Stromal cell of bone marrow (primary cell): ENCODE measurements around the gene ACTA1.
"Not testable (repeated sequence)": the region's sequence is repeated elsewhere in the genome, so short reads cannot be mapped to it uniquely, and the experiment has no call there.

Experiments
- DNase-seq: peaks from one replicate; pipeline ENCODE4 v3.0.0-alpha.2; 2012; ENCODE audit warnings: low read depth

The ACTA1 gene

DNA sequence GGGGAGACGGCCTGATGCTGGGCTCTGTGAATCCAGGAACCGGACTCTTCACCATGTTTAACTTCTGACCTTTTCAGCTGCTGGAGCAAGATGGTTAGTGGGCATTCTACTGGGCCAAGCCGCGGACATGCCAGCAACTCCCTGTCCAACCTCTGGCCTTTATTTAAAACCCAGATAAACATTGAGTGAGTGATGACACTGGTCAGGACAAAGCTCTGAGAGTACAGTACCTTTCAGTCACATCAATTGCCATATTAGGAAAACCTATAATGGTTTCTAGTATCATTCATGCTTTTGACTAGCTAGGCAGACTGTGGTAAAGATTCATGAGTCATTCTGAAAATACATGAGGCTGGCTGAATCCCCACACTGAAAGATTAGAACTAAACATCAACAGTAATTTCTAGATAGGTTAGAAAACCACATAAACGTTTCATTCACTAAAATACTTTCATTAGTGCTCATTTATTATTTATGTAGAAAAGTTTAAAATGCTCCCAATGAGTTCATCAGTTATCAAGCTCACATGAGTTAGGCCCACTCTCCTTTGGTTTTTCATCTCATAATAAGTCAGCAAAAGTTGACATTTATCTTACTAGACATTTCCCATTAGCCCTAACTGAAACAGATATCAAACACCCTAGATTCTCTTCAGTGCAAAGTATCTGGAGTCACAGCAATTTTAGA, 7.1 kb upstream of the ACTA1 start:
- peak; percentile 54 for DNase-seq

DNA sequence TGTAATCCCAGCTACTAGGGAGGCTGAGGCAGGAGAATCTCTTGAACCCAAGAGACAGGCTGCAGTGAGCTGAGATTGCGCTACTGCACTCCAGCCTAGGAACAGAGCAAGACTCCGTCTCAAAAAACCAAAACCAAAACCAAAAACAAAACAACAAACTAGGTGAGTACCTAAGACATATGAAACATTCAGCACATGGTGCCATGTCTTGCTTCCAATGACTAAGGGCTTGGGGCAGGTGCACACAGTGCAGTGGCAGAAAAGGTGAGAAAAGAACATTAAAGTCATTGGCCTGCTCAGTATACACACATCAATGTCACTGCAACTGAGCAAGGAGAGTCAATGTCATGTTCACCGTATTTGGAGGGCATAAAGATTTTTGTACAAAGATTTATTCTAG, 4.1 kb upstream of the ACTA1 start:
- DNase-seq, result no peak

DNA sequence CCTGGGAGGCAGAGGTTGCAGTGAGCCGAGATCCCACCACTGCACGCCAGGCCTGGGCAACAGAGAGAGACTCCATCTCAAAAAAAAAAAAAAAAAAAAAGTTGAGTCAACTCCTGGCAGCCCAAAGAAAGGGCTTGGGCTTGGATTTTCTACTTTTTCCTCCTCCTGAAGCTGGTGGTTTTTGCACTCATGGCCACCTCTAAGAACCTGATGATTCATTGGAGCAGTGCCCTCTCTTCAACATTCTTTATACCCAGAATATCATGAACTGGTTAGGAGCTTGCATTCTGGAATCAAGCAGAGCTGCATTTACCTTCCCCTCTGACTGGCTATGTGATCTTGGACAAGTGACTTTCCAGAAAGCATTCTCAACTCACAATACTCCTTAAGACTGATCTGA, 3.5 kb upstream of the ACTA1 start:
- peak; percentile 34 for DNase-seq

DNA sequence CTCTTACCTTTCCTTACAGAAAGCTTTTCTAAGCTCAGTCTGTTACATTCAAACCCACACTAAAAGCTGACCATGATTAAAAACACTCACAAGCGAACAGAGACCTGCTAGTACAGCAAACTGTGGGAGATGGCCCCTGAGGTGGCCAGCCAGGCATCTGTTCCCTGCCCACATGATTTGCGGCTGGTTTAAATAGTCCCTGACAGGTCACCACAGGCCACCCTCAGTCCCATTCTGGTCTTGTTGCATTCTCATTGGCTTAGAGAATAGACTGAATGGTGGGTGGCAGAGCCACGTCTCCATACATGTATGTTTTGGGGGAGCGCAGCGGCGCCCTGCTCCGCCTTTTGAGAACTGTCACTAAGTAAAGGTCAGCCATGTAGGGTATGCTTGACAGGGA, 2.3 kb upstream of the ACTA1 start:
- DNase-seq, result no peak

DNA sequence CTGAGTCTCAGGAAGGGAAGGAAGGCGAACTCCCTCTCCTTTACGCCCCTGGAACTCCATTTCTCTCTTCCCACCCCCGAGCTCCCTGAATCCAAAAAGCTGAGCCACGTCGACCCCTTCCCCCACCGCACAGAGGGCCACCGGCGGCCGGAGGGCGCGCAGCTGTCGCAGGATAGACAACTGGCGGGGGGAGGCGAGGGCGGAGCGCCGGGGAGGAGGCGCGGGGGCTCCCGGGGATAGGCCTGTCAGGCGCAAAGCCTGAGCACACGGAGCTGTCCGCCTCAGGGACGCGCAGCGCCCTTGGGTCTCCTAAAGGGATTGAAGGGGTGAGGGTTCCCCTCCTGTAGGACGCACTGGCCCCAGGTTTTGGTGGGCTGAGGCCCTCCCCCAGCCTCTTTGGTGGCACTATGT, 752 bp upstream of the ACTA1 start:
- DNase-seq, result no peak

DNA sequence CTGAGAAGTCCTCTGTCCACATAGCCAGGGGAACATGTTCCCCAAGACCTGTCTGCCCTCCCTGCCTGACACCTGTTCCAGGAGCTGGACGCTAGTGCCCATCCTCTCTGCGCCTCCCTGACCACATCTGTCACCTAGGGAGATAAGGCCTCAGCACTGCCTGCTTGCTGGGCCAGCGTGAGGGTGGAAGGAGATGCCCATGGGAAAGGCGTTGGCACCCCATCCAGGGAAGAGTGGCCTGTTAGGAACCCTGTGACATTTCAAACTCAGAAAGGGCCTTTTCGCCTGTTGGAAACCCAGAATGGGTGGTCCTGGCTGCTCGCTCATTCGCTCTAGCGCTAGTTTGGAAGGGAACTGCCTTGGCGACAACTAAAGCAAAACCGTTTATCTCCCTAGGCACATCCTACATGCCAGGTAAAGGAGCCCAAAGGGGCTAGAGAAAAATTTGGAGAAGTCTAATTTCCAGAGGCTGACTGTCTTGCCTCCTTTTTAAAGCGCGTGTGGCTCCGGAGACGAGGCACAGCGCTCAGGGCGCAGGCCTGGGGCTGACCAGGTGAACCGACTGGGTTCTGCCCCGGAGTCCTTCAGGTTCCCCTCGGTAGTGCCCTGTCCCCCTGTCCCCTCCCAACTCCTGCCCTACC, 410 bp downstream of the ACTA1 start:
- no peak for DNase-seq

DNA sequence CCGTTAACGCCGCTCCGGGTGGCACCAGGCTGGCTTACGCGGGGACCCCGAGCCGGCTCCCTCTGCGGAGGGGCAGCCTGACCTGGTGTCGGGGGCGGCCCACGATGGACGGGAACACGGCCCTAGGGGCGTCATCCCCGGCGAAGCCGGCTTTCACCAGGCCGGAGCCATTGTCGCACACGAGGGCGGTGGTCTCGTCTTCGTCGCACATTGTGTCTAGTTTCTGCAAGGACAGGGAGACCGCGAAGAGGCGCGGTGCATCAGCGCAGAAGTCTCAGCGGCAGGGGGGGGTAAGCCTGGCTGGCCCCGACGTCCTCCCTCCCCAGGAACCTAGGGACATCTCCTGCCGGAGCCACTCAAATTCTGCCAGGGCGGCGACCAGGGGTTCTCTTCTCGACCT, 989 bp downstream of the ACTA1 start:
- no peak for DNase-seq

DNA sequence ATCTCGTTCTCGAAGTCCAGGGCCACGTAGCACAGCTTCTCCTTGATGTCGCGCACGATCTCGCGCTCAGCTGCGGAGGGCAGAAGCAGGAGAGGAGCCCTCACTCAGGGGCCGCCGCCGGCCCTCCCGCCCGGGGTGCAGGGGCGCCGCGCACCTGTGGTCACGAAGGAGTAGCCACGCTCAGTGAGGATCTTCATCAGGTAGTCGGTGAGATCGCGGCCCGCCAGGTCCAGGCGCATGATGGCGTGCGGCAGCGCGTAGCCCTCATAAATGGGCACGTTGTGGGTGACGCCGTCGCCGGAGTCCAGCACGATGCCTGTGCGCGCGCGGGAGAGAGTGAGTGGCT, 1.8 kb downstream of the ACTA1 start:
- DNase-seq, result no peak

DNA sequence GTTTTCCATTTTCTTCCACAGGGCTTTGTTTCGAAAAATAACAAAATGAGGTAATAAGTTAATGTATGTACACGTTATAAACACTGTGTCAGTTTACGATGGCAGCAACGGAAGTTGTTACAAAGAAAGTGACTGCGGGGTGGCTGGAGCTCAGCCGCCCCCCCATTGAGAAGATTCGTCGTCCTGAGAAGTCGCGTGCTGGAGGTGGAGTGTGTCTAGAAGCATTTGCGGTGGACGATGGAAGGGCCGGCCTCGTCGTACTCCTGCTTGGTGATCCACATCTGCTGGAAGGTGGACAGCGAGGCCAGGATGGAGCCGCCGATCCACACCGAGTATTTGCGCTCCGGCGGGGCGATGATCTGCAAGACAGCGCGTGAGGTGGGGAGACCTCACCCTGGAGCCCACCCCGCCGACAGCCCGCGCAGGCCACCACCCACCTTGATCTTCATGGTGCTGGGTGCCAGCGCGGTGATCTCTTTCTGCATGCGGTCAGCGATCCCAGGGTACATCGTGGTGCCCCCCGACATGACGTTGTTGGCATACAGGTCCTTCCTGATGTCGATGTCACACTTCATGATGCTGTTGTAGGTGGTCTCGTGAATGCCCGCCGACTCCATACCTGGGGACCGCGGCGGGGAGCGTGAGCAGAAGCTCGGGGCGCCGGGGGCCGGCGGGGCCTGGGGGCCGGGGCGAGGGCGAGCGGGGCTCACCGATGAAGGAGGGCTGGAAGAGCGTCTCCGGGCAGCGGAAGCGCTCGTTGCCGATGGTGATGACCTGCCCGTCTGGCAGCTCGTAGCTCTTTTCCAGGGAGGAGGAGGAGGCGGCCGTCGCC, 2.4 kb downstream of the ACTA1 start:
- no peak for DNase-seq

DNA sequence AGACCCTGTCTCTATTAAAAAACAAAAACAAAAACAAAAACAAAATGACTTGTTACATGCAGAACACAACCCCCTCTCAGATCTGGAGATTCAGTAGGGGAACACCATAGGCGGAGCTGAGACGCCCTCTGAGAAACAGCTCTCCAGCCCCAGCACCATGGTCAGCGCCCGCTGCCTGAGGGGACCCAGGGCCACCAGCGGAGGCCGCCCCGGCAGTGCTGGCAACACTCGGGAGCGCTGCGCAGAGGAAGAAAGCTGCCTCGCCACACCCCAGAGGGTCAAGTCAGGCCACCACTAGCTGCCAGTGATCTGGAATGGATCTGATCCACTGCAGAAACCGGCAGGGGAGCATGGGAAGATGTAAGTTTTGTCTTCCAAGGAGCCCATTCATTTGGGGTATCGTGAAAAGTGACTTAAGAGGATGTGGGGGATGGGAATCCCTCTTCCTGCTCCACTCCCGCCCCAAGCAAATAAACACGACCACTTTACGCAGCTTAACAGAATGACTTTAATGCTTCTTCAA, 3.1 kb downstream of the ACTA1 start:
- DNase-seq, result peak; percentile 18

DNA sequence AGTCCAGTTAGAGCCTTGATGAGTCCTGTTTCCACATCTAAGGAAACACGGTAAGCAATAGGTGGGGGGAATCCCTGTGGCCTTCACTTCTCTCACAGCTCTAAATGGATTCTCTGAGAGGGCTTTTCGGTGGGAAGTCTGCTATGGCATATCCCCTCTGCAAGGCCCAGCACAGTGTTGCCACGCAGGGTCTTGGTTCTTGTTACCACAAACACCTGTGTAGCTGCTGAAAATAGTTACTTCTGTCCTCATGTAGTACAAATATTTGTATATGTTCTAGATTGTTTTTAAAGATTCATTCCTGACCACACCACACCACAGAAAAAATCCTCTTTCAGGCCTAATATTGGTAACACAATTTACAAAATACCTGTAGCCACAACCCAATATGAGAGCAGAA, 5.6 kb downstream of the ACTA1 start:
- DNase-seq, result no peak

DNA sequence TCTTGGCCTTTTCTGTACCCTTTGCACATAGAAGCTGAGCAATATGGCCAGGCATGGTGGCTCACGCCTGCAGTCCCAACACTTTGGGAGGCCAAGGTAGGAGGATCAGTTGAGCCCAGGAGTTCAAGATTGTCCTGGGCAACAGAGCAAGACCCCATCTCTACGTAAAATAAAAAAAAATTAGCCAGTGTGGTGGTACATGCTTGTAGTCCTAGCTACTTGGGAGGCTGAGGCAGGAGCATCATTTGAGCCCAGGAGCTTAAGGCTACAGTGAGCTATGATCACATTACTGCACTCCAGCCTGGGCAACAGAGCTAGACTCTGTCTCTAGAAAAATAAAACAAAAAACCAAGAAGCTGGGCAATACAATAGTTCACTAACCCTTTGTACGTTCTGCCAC, 6.3 kb downstream of the ACTA1 start:
- no peak for DNase-seq

DNA sequence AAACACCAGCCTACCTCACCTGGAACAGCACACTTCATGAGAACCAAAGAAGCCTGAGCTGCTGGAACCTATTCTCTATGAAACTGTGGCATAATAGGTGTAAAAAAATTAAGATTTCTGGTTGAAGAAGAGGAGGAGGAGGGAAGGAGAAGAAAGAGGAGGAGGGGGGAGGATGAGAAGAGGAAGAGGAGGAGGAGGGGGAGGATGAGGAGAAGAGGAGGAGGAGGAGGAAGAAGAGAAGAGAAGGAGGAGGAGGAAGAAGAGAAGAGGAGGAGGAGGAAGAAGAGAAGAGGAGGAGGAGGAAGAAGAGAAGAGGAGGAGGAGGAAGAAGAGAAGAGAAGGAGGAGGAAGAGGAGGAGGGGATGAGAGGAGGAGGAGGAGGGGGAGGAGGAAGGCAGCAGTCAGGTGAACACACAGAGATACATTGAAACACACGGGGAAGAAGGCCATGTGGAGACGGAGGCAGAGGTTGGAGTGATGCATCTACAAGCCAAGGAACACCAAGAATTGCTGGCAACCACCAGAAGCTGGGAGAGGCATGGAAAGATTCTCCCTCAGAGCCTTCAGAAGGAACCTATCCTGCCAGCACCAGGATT, 8.2 kb downstream of the ACTA1 start:
- no peak for DNase-seq

DNA sequence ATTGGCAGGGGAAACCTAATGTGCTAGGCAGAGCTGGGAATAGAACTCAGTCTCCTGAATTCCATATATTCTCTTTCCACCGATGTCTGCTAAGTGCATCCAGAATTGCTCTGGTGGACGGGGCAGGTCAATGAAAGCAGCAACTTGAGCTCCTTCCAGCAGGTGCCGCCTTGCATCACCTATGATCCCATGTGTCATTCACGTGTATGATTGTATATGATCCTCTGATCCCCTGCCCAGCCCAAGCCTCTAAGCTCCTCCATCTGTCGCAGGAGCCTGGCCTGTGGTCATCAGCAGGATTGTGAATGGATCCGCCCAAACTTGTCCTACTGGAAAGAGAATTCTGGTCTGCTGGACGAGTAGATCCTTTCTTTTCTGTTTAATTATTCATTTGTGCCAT, 13.1 kb downstream of the ACTA1 start:
- no peak for DNase-seq

DNA sequence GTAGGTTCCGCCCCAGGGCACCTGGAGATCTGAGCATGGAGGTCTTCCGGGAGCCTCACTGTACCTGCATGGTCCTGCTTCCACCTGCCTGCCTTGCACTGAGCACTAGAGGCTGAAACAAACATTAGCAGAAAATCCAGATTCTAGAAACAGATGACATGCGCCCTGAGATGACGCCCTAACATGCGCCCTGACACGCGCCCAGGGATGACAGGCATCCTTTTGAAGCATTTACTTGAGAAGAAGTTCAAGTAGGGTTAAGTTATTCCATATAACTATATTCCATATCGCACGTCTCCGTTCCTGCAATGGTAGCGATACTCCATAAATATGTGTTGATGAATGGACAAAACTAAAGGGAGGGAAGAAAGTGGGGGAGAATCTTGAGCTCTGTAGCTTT, 13.7 kb downstream of the ACTA1 start:
- DNase-seq, result no peak

DNA sequence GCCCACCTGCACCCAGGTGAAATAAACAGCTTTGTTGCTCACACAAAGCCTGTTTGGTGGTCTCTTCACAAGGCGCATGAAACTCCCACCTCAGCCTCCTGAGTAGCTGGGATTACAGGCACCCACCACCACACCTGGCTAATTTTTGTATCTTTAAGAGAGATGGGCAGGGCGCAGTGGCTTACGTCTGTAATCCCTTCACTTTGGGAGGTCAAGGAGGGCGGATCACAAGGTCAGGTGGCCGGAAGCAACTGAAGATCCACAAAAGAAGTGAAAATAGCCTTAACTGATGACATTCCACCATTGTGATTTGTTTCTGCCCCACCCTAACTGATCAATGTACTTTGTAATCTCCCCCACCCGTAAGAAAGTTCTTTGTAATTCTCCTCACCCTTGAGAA, 15.3 kb downstream of the ACTA1 start:
- DNase-seq, result not testable (repeated sequence)

DNA sequence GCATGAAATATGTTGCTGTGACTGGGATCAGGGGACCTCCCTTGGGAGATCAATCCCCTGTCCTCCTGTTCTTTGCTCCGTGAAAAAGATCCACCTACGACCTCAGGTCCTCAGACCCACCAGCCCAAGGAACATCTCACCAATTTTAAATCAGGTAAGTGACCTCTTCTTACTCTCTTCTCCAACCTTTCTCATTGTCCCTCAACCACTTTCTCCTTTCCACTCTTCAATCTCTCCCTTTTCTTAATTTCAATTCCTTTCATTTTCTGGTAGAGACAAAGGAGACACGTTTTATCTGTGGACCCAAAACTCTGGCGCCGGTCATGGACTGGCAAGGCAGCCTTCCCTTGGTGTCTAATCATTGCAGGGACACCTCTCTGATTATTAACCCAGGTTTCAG, 21.1 kb downstream of the ACTA1 start:
- not testable (repeated sequence) for DNase-seq

DNA sequence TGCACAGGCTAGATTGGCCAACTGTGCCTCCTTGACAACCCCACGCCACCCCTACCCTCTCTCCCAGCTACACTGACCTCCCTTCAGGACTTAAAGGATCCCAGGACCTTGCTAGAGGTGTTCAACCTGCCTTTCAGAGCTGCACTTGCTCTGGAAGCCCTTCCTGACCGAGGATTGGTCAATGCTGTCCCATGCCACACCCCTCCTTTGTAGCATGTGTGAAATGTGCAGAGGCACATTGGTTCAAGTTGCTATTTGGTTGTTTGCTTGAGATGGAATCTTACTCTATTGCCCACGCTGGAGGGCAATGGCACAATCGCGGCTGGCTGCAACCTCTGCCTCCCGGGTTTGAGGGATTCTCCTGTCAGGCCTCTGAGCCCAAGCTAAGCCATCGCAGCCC, 21.8 kb downstream of the ACTA1 start:
- no peak for DNase-seq

DNA sequence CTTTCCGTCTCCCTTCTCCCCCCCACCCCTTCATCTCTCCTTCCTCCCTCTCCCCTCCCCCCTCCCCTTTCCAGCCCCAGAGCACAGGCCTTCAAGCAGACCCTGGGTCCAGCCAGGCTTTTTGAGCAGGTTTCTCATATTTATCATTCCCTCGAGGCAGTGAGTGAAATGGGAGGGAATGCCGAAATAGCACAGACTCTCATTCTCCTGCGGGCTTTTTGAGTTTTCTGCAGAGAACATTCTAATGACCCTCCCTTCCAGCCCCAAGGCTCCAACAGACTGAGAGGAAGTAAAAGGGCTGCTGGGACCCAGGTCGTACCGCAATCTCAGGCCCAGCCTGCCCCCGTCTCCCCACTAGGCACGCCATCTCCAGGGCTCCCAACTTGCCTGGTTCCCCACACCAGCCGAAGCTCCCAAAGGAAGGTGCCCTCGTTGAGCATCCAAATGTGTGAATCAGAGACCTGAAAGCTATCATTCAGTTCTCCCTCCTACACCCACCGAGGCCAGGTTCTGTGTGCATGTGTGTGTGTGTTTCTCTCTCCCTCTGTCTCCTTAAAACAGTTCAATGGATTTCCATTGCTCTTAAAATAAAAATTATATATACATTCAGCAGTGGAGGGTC, 22.3 kb downstream of the ACTA1 start:
- no peak for DNase-seq

DNA sequence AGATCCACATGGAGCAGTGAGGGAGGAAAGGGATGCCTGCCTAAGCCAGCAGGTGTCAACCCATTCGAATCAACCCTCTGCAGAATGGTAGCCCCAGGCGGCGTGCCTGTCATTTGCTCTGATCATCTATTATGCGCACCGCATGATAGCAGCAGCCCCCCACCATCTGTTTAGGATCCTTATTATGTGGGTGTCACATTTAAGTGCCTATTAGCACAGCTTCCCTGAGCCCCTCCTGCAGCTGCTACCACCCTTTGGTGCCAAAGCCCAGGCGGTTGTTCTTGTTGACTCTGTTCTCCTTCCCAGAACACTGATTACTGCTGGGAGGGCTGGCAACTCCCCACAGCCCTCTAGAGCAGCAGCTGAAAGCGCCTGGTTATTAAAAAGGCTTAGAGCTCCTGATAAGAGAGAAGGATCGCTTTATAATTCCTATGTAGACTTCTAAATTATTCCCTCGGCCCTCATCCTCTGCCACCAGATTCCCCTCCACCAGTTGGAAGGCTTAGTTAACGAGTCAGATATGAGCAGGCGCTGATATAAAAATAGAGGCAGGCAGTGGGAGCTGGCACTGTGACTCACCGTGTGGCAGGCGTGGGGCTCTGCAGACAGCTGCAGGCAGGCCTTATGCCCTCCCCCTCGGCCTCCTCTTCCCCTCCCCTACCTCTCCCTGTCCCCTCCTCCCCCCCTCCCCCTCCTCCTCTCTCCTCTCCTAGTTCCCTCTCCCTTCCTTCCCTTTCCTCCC, 23.0 kb downstream of the ACTA1 start:
- DNase-seq, result peak; percentile 31

DNA sequence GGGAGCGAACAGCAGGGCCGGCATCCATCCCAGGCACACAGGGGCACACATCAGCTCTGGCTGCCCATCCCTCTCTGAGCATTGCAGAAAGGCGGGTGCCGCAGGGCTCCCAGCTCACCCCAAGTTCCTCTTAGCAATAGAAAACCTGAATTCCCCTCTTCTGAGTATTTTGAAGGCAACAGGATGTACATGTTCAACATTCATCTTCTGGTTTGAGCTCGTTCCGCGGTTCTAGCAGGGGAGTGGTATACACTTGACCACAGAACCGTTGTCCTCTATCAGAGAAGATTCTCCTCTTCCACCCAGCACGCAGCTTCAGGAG, 23.6 kb downstream of the ACTA1 start:
- DNase-seq, result no peak
